Measurements from ENCODE around the gene JAG2.

The JAG2 gene

GRCh38 chr14:105168496-105168978 is at the start of gene JAG2:
JAG2 (minus strand) TSS chr14:105168776; CDS start chr14:105168420, 356 bp downstream.
- Mint-ChIP-seq H3K27ac (no peak within 1 kb of the TSS), H3K36me3 (no peaks in the 10 kb centered on the region), H3K4me1 (peaks cover 14% of the 10 kb centered on the region), H3K4me3 (peak within 1 kb of the TSS; percentile 71), H3K9me3 (no peaks in the 10 kb centered on the region)
- ATAC-seq (peak; percentile 29), DNase-seq (ENCODE audit: low spot score in 2 of 2) (no peak)

GRCh38 chr14:105217774-105218173 is 49.2 kb upstream of the JAG2 start:
- Mint-ChIP-seq H3K4me1 (peaks cover 13% of the 10 kb centered on the region), H3K36me3 (peaks cover 16% of the 10 kb centered on the region), H3K9me3 (no peaks in the 10 kb centered on the region), H3K27ac (no peak overlapping the region), H3K4me3 (no peak overlapping the region)
- ATAC-seq (no peak), DNase-seq (ENCODE audit: low spot score in 2 of 2) (no peak)

GRCh38 chr14:105216490-105217247 is 48.1 kb upstream of the JAG2 start:
- ATAC-seq (no peak), DNase-seq (ENCODE audit: low spot score in 2 of 2) (no peak)
- H3K27ac Mint-ChIP-seq = no peak overlapping the region
- H3K4me3 Mint-ChIP-seq = no peak overlapping the region
- peaks cover 16% of the 10 kb centered on the region for H3K36me3 Mint-ChIP-seq
- no peaks in the 10 kb centered on the region for H3K9me3 Mint-ChIP-seq
- H3K4me1 Mint-ChIP-seq = peaks cover 13% of the 10 kb centered on the region

GRCh38 chr14:105215602-105216001 is 47.0 kb upstream of the JAG2 start:
- Mint-ChIP-seq H3K4me3 (no peak overlapping the region), H3K36me3 (peaks cover 16% of the 10 kb centered on the region), H3K9me3 (no peaks in the 10 kb centered on the region), H3K4me1 (peaks cover 13% of the 10 kb centered on the region), H3K27ac (no peak overlapping the region)
- ATAC-seq (no peak), DNase-seq (ENCODE audit: low spot score in 2 of 2) (no peak)

GRCh38 chr14:105214324-105214915 is 45.8 kb upstream of the JAG2 start:
- Mint-ChIP-seq H3K9me3 (no peaks in the 10 kb centered on the region), H3K36me3 (peaks cover 13% of the 10 kb centered on the region), H3K4me3 (no peak overlapping the region), H3K27ac (no peak overlapping the region), H3K4me1 (peaks cover 13% of the 10 kb centered on the region)
- DNase-seq (ENCODE audit: low spot score in 2 of 2) (no peak), ATAC-seq (no peak)

GRCh38 chr14:105213361-105213760 is 44.8 kb upstream of the JAG2 start:
- Mint-ChIP-seq H3K9me3 (no peaks in the 10 kb centered on the region), H3K4me3 (no peak overlapping the region), H3K27ac (no peak overlapping the region), H3K36me3 (peaks cover 3% of the 10 kb centered on the region), H3K4me1 (peaks cover 13% of the 10 kb centered on the region)
- ATAC-seq (no peak), DNase-seq (ENCODE audit: low spot score in 2 of 2) (no peak)

- H3K36me3 Mint-ChIP-seq = no peaks in the 10 kb centered on the region
- peak overlapping the region; percentile 45 for H3K27ac Mint-ChIP-seq
- no peak overlapping the region for H3K4me3 Mint-ChIP-seq
- H3K9me3 Mint-ChIP-seq = no peaks in the 10 kb centered on the region
- peaks cover 13% of the 10 kb centered on the region for H3K4me1 Mint-ChIP-seq
- DNase-seq (ENCODE audit: low spot score in 2 of 2) (no peak), ATAC-seq (no peak)
Observed at GRCh38 chr14:105212541-105213300, 44.1 kb upstream of the JAG2 start.

- ATAC-seq (no peak), DNase-seq (ENCODE audit: low spot score in 2 of 2) (no peak)
- H3K4me3 Mint-ChIP-seq = no peak overlapping the region
- H3K9me3 Mint-ChIP-seq = no peaks in the 10 kb centered on the region
- peaks cover 13% of the 10 kb centered on the region for H3K4me1 Mint-ChIP-seq
- H3K27ac Mint-ChIP-seq = no peak overlapping the region
- H3K36me3 Mint-ChIP-seq = no peaks in the 10 kb centered on the region
Observed at GRCh38 chr14:105211758-105212089, 43.1 kb upstream of the JAG2 start.

GRCh38 chr14:105211086-105211757 is 42.6 kb upstream of the JAG2 start:
- DNase-seq (ENCODE audit: low spot score in 2 of 2) (no peak), ATAC-seq (no peak)
- H3K9me3 Mint-ChIP-seq = no peaks in the 10 kb centered on the region
- H3K4me3 Mint-ChIP-seq = no peak overlapping the region
- no peaks in the 10 kb centered on the region for H3K36me3 Mint-ChIP-seq
- H3K4me1 Mint-ChIP-seq = peaks cover 13% of the 10 kb centered on the region
- H3K27ac Mint-ChIP-seq = no peak overlapping the region

- H3K36me3 Mint-ChIP-seq = no peaks in the 10 kb centered on the region
- no peak for DNase-seq (ENCODE audit: low spot score in 2 of 2)
- no peak overlapping the region for H3K4me3 Mint-ChIP-seq
- peaks cover 6% of the 10 kb centered on the region for H3K4me1 Mint-ChIP-seq
- H3K27ac Mint-ChIP-seq = no peak overlapping the region
- no peak for ATAC-seq
- H3K9me3 Mint-ChIP-seq = no peaks in the 10 kb centered on the region
Observed at GRCh38 chr14:105210266-105211025, 41.9 kb upstream of the JAG2 start.

- Mint-ChIP-seq H3K36me3 (no peaks in the 10 kb centered on the region), H3K9me3 (no peaks in the 10 kb centered on the region), H3K4me1 (peaks cover 3% of the 10 kb centered on the region), H3K4me3 (no peak overlapping the region), H3K27ac (no peak overlapping the region)
- no peak for DNase-seq (ENCODE audit: low spot score in 2 of 2)
- ATAC-seq = no peak
Observed at GRCh38 chr14:105209646-105210045, 41.1 kb upstream of the JAG2 start.

- no peak overlapping the region for H3K27ac Mint-ChIP-seq
Observed at GRCh38 chr14:105209091-105209490, 40.5 kb upstream of the JAG2 start.

GRCh38 chr14:105208738-105209075 is 40.1 kb upstream of the JAG2 start:
- Mint-ChIP-seq H3K4me3 (no peak overlapping the region), H3K9me3 (no peaks in the 10 kb centered on the region), H3K4me1 (peaks cover 10% of the 10 kb centered on the region), H3K27ac (no peak overlapping the region), H3K36me3 (peaks cover 6% of the 10 kb centered on the region)
- DNase-seq (ENCODE audit: low spot score in 2 of 2) = no peak
- no peak for ATAC-seq

More at GRCh38 chr14:105209091-105209490, 40.5 kb upstream of the JAG2 start:
- no peak overlapping the region for H3K4me3 Mint-ChIP-seq
- ATAC-seq (no peak), DNase-seq (ENCODE audit: low spot score in 2 of 2) (no peak)
- H3K9me3 Mint-ChIP-seq = no peaks in the 10 kb centered on the region
- peaks cover 3% of the 10 kb centered on the region for H3K36me3 Mint-ChIP-seq
- H3K4me1 Mint-ChIP-seq = peaks cover 9% of the 10 kb centered on the region

GRCh38 chr14:105207996-105208737 is 39.6 kb upstream of the JAG2 start:
- ATAC-seq (no peak), DNase-seq (ENCODE audit: low spot score in 2 of 2) (no peak)
- H3K9me3 Mint-ChIP-seq = no peaks in the 10 kb centered on the region
- H3K36me3 Mint-ChIP-seq = peaks cover 6% of the 10 kb centered on the region
- H3K4me1 Mint-ChIP-seq = peaks cover 10% of the 10 kb centered on the region
- H3K27ac Mint-ChIP-seq = no peak overlapping the region
- no peak overlapping the region for H3K4me3 Mint-ChIP-seq

All from stimulated activated effector memory CD8-positive, alpha-beta T cell treated with anti-CD3 and anti-CD28 coated beads, Interleukin-12 subunit alpha, Interleukin-12 subunit beta, amount 100 ng/mL, for 72 hours (primary cell).